Measurements from ENCODE around the gene TBC1D22A. TPM values are rescaled to one million over a fixed set of nuclear protein-coding genes. Genes with fewer than 3 reads are reported as not detected.

Gene TBC1D22A
- total RNA-seq, 1 experiment from 2014 or later, result 14.3 TPM

GRCh38 chr22:47030881-47031627 lies 268.6 kb downstream of the TBC1D22A start:
- Histone ChIP-seq H3K4me2 (ENCODE audit: low read length) (no peak overlapping the region), H3K9me2 (replicated peaks; ENCODE audit: low read length) (no peaks in the 10 kb centered on the region), H3K27me3 (ENCODE audit: low read length) (no peaks in the 10 kb centered on the region), H3F3A (ENCODE audit: low read length, unreplicated experiment) (no peaks in the 10 kb centered on the region), H3K9me3 (ENCODE audit: low read length) (no peaks in the 10 kb centered on the region), H3K4me3 (ENCODE audit: low read length) (no peak overlapping the region), H3K79me2 (ENCODE audit: low read length) (no peaks in the 10 kb centered on the region), H2AFZ (ENCODE audit: low read length) (no peak overlapping the region), H4K20me1 (ENCODE audit: low read length) (no peaks in the 10 kb centered on the region), H3K9ac (ENCODE audit: low read length) (no peak overlapping the region), H3K27ac (ENCODE audit: low read length) (no peak overlapping the region), H3K4me1 (ENCODE audit: insufficient read depth, low read length) (peaks cover 6% of the 10 kb centered on the region; the same call in 1 of the 2 replicates), H3K36me3 (ENCODE audit: low read depth, low read length) (no peaks in the 10 kb centered on the region)
- TF ChIP-seq EZH2 (IDR thresholded peaks at IDR 0.05; ENCODE audit: low read length, unreplicated experiment), result no peak
- no peak for TF ChIP-seq EZH2phosphoT487 (IDR thresholded peaks at IDR 0.05; ENCODE audit: borderline replicate concordance, low read length)
- TF ChIP-seq, protein P1, sequence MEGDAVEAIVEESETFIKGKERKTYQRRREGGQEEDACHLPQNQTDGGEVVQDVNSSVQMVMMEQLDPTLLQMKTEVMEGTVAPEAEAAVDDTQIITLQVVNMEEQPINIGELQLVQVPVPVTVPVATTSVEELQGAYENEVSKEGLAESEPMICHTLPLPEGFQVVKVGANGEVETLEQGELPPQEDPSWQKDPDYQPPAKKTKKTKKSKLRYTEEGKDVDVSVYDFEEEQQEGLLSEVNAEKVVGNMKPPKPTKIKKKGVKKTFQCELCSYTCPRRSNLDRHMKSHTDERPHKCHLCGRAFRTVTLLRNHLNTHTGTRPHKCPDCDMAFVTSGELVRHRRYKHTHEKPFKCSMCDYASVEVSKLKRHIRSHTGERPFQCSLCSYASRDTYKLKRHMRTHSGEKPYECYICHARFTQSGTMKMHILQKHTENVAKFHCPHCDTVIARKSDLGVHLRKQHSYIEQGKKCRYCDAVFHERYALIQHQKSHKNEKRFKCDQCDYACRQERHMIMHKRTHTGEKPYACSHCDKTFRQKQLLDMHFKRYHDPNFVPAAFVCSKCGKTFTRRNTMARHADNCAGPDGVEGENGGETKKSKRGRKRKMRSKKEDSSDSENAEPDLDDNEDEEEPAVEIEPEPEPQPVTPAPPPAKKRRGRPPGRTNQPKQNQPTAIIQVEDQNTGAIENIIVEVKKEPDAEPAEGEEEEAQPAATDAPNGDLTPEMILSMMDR (conservative IDR thresholded peaks at IDR 0.05; ENCODE audit: low read depth, low read length), result no peak
- ATAC-seq (peak; percentile 71), DNase-seq (peak; percentile 8)
- ChIA-PET CTCF (no interaction called here), POLR2A (ENCODE audit: unreplicated experiment) (no interaction called here)
- intact Hi-C loops (cut with micrococcal nuclease), result no loop called here
- BruUV-seq (replicated peaks), result no TSS peak

- H3K4me2 ChIP-seq (ENCODE audit: low read length), result no peak overlapping the region
- peaks cover 6% of the 10 kb centered on the region; the same call in 1 of the 2 replicates for H3K4me1 ChIP-seq (ENCODE audit: insufficient read depth, low read length)
- no peaks in the 10 kb centered on the region for H3K9me3 ChIP-seq (ENCODE audit: low read length)
- H3K27ac ChIP-seq (ENCODE audit: low read length), result no peak overlapping the region
- POLR2A ChIA-PET (ENCODE audit: unreplicated experiment), result no interaction called here
- intact Hi-C loops (cut with micrococcal nuclease), result no loop called here
- H3K79me2 ChIP-seq (ENCODE audit: low read length), result no peaks in the 10 kb centered on the region
- TF ChIP-seq, protein P1 (conservative IDR thresholded peaks at IDR 0.05; ENCODE audit: low read depth, low read length), result no peak
- TF ChIP-seq EZH2 (IDR thresholded peaks at IDR 0.05; ENCODE audit: low read length, unreplicated experiment) (no peak), EZH2phosphoT487 (IDR thresholded peaks at IDR 0.05; ENCODE audit: borderline replicate concordance, low read length) (no peak)
- H3K27me3 ChIP-seq (ENCODE audit: low read length), result no peaks in the 10 kb centered on the region
- no peak for ATAC-seq
- H2AFZ ChIP-seq (ENCODE audit: low read length), result no peak overlapping the region
- no peaks in the 10 kb centered on the region for H3K9me2 ChIP-seq (replicated peaks; ENCODE audit: low read length)
- H4K20me1 ChIP-seq (ENCODE audit: low read length), result no peaks in the 10 kb centered on the region
- H3K9ac ChIP-seq (ENCODE audit: low read length), result no peak overlapping the region
- BruUV-seq (replicated peaks), result no TSS peak
- H3K36me3 ChIP-seq (ENCODE audit: low read depth, low read length), result no peaks in the 10 kb centered on the region
- H3K4me3 ChIP-seq (ENCODE audit: low read length), result no peak overlapping the region
- DNase-seq, result no peak
- H3F3A ChIP-seq (ENCODE audit: low read length, unreplicated experiment), result no peaks in the 10 kb centered on the region
- CTCF ChIA-PET, result no interaction called here
Observed at GRCh38 chr22:47031628-47031915, 269.1 kb downstream of the TBC1D22A start.

GRCh38 chr22:47032091-47032943 lies 269.9 kb downstream of the TBC1D22A start:
- intact Hi-C loops (cut with micrococcal nuclease), result no loop called here
- Histone ChIP-seq H2AFZ (ENCODE audit: low read length) (no peak overlapping the region), H3K79me2 (ENCODE audit: low read length) (no peaks in the 10 kb centered on the region), H3K27ac (ENCODE audit: low read length) (no peak overlapping the region), H3K27me3 (ENCODE audit: low read length) (no peaks in the 10 kb centered on the region), H3K9me2 (replicated peaks; ENCODE audit: low read length) (no peaks in the 10 kb centered on the region), H3K9ac (ENCODE audit: low read length) (no peak overlapping the region), H3K4me2 (ENCODE audit: low read length) (no peak overlapping the region), H3K4me1 (ENCODE audit: insufficient read depth, low read length) (peaks cover 6% of the 10 kb centered on the region; the same call in 1 of the 2 replicates), H4K20me1 (ENCODE audit: low read length) (no peaks in the 10 kb centered on the region), H3K36me3 (ENCODE audit: low read depth, low read length) (no peaks in the 10 kb centered on the region), H3F3A (ENCODE audit: low read length, unreplicated experiment) (no peaks in the 10 kb centered on the region), H3K4me3 (ENCODE audit: low read length) (no peak overlapping the region), H3K9me3 (ENCODE audit: low read length) (no peaks in the 10 kb centered on the region)
- no TSS peak for BruUV-seq (replicated peaks)
- DNase-seq, result no peak
- ATAC-seq, result no peak
- POLR2A ChIA-PET (ENCODE audit: unreplicated experiment), result no interaction called here
- no peak for TF ChIP-seq EZH2phosphoT487 (IDR thresholded peaks at IDR 0.05; ENCODE audit: borderline replicate concordance, low read length)
- CTCF ChIA-PET, result no interaction called here

Measured in PC-3 (cell line).